Measurements from ENCODE around the gene ISG20L2. TPM values are rescaled to one million over a fixed set of nuclear protein-coding genes. Genes with fewer than 3 reads are reported as not detected.

The ISG20L2 gene
- total RNA-seq, 4 donors from 2014 or later = 22.3 to 32.8 (median 28.4) TPM

DNA sequence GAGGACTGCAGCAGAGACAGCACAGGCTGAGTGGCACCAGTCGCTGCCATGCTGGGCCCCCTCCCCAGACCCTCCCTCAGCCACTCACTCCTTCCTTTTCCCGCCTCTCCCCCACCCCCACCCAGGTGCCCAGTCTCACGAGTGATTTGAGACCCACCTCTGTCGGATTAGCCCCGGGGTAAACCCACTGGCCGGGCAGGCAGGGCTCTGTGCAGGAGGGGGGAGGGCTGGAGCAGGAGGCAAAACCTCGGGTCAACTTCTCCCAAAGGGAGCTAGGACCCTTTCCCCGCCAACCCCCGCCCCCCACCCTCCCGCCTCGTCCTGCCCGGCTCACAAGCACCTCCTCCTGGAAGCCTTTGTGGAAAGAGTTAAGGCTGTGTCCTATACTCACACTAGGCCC is 15.8 kb upstream of the ISG20L2 start:
- Histone ChIP-seq H3K4me3 (no peak overlapping the region), H3K36me3 (peaks cover 23 to 39% (median 23%) of the 10 kb centered on the region in 3 donors), H3K27me3 (no peaks in the 10 kb centered on the region), H3K9me3 (no peaks in the 10 kb centered on the region), H3K4me1 (peaks cover 39 to 83% (median 49%) of the 10 kb centered on the region in 3 donors), H3K27ac (peak overlapping the region in 3 of 4 donors; percentile 93 to 99 (median 98))
- DNase-seq = no peak
- no peak for TF ChIP-seq POLR2A (IDR thresholded peaks at IDR 0.05)
- TF ChIP-seq, protein P1, sequence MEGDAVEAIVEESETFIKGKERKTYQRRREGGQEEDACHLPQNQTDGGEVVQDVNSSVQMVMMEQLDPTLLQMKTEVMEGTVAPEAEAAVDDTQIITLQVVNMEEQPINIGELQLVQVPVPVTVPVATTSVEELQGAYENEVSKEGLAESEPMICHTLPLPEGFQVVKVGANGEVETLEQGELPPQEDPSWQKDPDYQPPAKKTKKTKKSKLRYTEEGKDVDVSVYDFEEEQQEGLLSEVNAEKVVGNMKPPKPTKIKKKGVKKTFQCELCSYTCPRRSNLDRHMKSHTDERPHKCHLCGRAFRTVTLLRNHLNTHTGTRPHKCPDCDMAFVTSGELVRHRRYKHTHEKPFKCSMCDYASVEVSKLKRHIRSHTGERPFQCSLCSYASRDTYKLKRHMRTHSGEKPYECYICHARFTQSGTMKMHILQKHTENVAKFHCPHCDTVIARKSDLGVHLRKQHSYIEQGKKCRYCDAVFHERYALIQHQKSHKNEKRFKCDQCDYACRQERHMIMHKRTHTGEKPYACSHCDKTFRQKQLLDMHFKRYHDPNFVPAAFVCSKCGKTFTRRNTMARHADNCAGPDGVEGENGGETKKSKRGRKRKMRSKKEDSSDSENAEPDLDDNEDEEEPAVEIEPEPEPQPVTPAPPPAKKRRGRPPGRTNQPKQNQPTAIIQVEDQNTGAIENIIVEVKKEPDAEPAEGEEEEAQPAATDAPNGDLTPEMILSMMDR (IDR thresholded peaks at IDR 0.05) = no peak
- intact Hi-C loops (cut with DNase I) = no loop called here
- WGBS, 2 donors = 29 to 100% methylated on average over 1 to 3 of the region's 12 CpGs

DNA sequence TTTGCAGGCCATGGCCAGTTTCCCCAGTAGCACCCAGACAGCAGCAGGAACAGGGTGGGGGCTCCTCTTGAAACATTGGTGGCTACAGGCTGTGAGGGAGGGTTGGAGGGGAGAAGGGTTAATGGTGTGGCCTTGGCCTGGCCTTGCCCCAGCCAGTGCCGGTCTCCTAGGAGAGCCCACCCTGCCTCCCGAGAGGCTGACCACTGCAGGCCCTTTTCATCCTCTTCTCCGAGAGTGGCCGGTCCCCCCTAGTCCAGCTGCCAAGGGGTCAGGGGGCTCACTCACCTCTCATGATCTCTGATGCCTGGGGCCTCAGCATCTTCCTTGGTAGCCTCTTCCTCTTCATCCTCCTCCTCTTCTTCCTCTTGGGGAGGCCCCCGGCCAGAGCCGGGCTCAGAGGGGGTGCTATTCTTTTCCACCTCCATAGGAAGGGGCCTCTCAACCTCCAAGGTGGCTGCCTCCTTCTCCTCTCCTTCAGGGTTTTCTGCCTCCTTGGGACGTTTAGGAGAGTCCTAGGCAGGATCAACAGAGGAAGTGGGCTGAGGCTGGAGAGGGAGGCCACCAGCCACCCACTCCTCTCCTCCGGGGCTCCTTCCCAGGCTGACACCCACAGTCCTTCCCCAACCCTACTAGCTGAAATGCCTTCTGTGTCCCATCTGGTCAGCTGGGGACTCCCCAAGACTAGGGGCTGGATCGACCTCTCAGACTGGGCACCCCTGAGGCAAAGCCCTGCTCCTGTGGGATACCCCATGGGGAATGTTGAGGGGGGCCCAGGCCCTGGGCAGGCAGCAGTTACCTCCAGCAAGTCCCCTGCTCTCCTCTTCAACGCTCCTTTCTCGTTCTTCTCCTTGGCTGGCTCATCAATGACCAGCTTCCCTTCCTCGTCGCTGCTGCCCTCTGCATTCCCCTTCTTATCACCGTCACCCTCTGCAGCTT is 15.1 kb upstream of the ISG20L2 start:
- intact Hi-C loops (cut with DNase I) = no loop called here

GRCh38 chr1:156742801-156743200 is 14.2 kb upstream of the ISG20L2 start:
- intact Hi-C loops (cut with DNase I) = no loop called here
- no peaks in the 10 kb centered on the region for H3K9me3 ChIP-seq
- H3K36me3 ChIP-seq = peaks cover 23 to 47% (median 26%) of the 10 kb centered on the region in 3 donors
- H3K4me3 ChIP-seq = no peak overlapping the region
- no peak for DNase-seq
- 89 to 91% methylated on average over 4 of the region's 4 CpGs for WGBS, 2 donors
- no peak for TF ChIP-seq POLR2A (IDR thresholded peaks at IDR 0.05)
- TF ChIP-seq, protein P1 (IDR thresholded peaks at IDR 0.05) = no peak
- H3K27ac ChIP-seq = no peak overlapping the region
- peaks cover 24 to 73% (median 35%) of the 10 kb centered on the region in 3 donors for H3K4me1 ChIP-seq
- no peaks in the 10 kb centered on the region for H3K27me3 ChIP-seq

More for the DNA sequence above, 15.1 kb upstream of the ISG20L2 start:
- H3K4me1 ChIP-seq = peaks cover 32 to 81% (median 43%) of the 10 kb centered on the region in 3 donors
- peak overlapping the region in 2 of 4 donors; percentile 13 to 30 for H3K27ac ChIP-seq
- TF ChIP-seq, protein P1 (IDR thresholded peaks at IDR 0.05) = no peak
- no peak for TF ChIP-seq POLR2A (IDR thresholded peaks at IDR 0.05)
- H3K4me3 ChIP-seq = no peak overlapping the region
- 82 to 83% methylated on average over 12 of the region's 14 CpGs for WGBS, 2 donors
- no peak for DNase-seq
- H3K9me3 ChIP-seq = no peaks in the 10 kb centered on the region
- H3K27me3 ChIP-seq = no peaks in the 10 kb centered on the region
- peaks cover 23 to 39% (median 23%) of the 10 kb centered on the region in 3 donors for H3K36me3 ChIP-seq

- Histone ChIP-seq H3K27ac (peak overlapping the region; percentile 76 to 95 (median 92)), H3K9me3 (no peaks in the 10 kb centered on the region), H3K4me3 (no peak overlapping the region), H3K36me3 (peaks cover 24 to 55% (median 32%) of the 10 kb centered on the region in 3 donors), H3K27me3 (no peaks in the 10 kb centered on the region), H3K4me1 (peaks cover 17 to 65% (median 32%) of the 10 kb centered on the region in 3 donors)
- no peak for DNase-seq
- TF ChIP-seq, protein P1 (IDR thresholded peaks at IDR 0.05) = no peak
- TF ChIP-seq POLR2A (IDR thresholded peaks at IDR 0.05) = no peak
- intact Hi-C loops (cut with DNase I) = no loop called here
- WGBS, 2 donors = 67 to 72% methylated on average over 3 of the region's 3 CpGs
Measured at GRCh38 chr1:156742017-156742416, 13.5 kb upstream of the ISG20L2 start.

- intact Hi-C loops (cut with DNase I) = no loop called here
- Histone ChIP-seq H3K27me3 (no peaks in the 10 kb centered on the region), H3K4me1 (peaks cover 13 to 60% (median 29%) of the 10 kb centered on the region in 3 donors), H3K9me3 (no peaks in the 10 kb centered on the region), H3K36me3 (peaks cover 28 to 60% (median 37%) of the 10 kb centered on the region in 3 donors), H3K4me3 (peak overlapping the region in 3 of 4 donors; percentile 79 to 90 (median 87)), H3K27ac (peak overlapping the region; percentile 76 to 95 (median 92))
- 41 to 52% methylated on average over 8 of the region's 8 CpGs for WGBS, 2 donors
- TF ChIP-seq, protein P1 (IDR thresholded peaks at IDR 0.05) = no peak
- TF ChIP-seq POLR2A (IDR thresholded peaks at IDR 0.05) = no peak
- no peak for DNase-seq
Measured at GRCh38 chr1:156741481-156741983, 13.0 kb upstream of the ISG20L2 start.

All from esophagus squamous epithelium (tissue), 5 donors.